Measurements from ENCODE around the gene LZTR1.

Gene LZTR1

DNA sequence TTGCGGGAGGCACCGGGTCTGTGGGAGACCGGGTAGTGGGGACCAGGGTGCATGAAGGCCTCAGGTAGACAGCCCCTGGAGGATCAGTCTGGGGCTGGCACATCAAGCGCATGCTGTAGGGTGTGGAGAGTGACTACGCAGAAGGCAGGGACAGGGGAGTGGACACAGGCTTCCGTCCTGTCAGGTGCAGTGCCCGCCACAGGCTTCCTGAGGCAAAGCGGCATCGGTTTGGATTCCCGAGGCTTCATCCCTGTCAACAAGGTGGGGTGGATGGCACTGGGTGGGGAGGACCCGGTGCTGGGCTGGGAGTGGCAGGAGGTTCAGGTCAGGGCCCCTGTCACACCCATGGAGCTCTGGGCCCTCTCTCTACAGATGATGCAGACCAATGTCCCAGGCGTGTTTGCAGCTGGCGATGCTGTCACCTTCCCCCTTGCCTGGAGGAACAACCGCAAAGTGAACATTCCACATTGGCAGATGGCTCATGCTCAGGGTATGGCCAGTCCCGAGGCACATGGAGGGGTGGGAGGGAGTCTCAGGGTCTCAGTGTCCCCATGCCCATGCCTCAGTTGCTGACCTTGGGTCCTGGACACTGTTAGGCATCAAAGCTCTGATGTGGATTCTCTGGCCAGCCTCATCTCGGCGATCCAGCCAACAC, 4.5 kb upstream of the LZTR1 start:
- Histone ChIP-seq H3K4me1 (ENCODE audit: insufficient read depth, low read length) (peaks cover 16% of the 10 kb centered on the region), H2AFZ (ENCODE audit: low read depth, low read length) (no peak overlapping the region), H3K79me2 (ENCODE audit: insufficient read depth, low read length) (peaks cover 19% of the 10 kb centered on the region), H3K4me3 (ENCODE audit: low read depth in 1 of 2, low read length in 2 of 2) (no peak overlapping the region), H3K9me3 (ENCODE audit: insufficient read depth, low read length, severe bottlenecking) (peaks cover 5% of the 10 kb centered on the region), H3K27ac (ENCODE audit: low read length) (no peak overlapping the region), H4K20me1 (ENCODE audit: insufficient read depth, low read length) (no peaks in the 10 kb centered on the region; the same call in 1 of the 2 replicates), H3K36me3 (ENCODE audit: insufficient read depth, low read length) (no peaks in the 10 kb centered on the region; the same call in 1 of the 2 replicates), H3K4me2 (ENCODE audit: insufficient read depth, low read length) (no peak overlapping the region), H3K27me3 (ENCODE audit: insufficient read depth, low read length, poor library complexity) (no peaks in the 10 kb centered on the region), H3K9ac (ENCODE audit: low read depth, low read length) (no peak overlapping the region)
- DNase-seq (no peak), ATAC-seq (ENCODE audit: insufficient read depth, low read depth) (no peak)
- TF ChIP-seq, protein P1, sequence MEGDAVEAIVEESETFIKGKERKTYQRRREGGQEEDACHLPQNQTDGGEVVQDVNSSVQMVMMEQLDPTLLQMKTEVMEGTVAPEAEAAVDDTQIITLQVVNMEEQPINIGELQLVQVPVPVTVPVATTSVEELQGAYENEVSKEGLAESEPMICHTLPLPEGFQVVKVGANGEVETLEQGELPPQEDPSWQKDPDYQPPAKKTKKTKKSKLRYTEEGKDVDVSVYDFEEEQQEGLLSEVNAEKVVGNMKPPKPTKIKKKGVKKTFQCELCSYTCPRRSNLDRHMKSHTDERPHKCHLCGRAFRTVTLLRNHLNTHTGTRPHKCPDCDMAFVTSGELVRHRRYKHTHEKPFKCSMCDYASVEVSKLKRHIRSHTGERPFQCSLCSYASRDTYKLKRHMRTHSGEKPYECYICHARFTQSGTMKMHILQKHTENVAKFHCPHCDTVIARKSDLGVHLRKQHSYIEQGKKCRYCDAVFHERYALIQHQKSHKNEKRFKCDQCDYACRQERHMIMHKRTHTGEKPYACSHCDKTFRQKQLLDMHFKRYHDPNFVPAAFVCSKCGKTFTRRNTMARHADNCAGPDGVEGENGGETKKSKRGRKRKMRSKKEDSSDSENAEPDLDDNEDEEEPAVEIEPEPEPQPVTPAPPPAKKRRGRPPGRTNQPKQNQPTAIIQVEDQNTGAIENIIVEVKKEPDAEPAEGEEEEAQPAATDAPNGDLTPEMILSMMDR (IDR thresholded peaks at IDR 0.05; ENCODE audit: borderline replicate concordance, extremely low read depth, low read length, poor library complexity, severe bottlenecking): no peak
- no peak for TF ChIP-seq EZH2 (IDR thresholded peaks at IDR 0.05; ENCODE audit: borderline replicate concordance, low read depth, low read length, severe bottlenecking)

DNA sequence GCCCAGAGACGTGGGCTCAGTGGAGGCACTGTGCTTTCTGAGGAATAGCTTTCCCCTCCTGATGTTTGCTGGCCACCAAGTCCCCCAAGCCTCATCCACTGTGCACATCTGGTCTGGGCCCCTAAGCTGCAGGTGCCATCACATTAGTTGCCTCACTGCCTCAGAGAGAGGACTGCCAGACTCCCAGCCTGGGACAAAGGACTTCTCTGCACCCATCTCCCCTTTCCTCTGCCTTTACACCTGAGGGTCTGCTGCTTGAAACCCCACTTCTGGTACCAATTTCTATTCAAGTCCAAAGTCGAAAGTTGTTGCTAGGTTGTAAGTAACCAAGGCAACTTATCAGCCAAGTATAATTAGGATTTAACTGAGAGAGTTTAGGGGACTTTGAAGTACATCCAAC, 3.7 kb upstream of the LZTR1 start:
- Histone ChIP-seq H3K9me3 (ENCODE audit: insufficient read depth, low read length, severe bottlenecking) (peaks cover 5% of the 10 kb centered on the region), H3K4me2 (ENCODE audit: insufficient read depth, low read length) (no peak overlapping the region), H3K36me3 (ENCODE audit: insufficient read depth, low read length) (peaks cover under 1% of the 10 kb centered on the region; the same call in 1 of the 2 replicates), H3K79me2 (ENCODE audit: insufficient read depth, low read length) (peaks cover 26% of the 10 kb centered on the region), H3K9ac (ENCODE audit: low read depth, low read length) (no peak overlapping the region), H2AFZ (ENCODE audit: low read depth, low read length) (no peak overlapping the region), H4K20me1 (ENCODE audit: insufficient read depth, low read length) (no peaks in the 10 kb centered on the region; the same call in 1 of the 2 replicates), H3K4me3 (ENCODE audit: low read depth in 1 of 2, low read length in 2 of 2) (no peak overlapping the region), H3K27ac (ENCODE audit: low read length) (no peak overlapping the region), H3K27me3 (ENCODE audit: insufficient read depth, low read length, poor library complexity) (no peaks in the 10 kb centered on the region), H3K4me1 (ENCODE audit: insufficient read depth, low read length) (peaks cover 23% of the 10 kb centered on the region)
- DNase-seq (no peak), ATAC-seq (ENCODE audit: insufficient read depth, low read depth) (no peak)
- TF ChIP-seq EZH2 (IDR thresholded peaks at IDR 0.05; ENCODE audit: borderline replicate concordance, low read depth, low read length, severe bottlenecking): no peak
- TF ChIP-seq, protein P1 (IDR thresholded peaks at IDR 0.05; ENCODE audit: borderline replicate concordance, extremely low read depth, low read length, poor library complexity, severe bottlenecking): no peak

DNA sequence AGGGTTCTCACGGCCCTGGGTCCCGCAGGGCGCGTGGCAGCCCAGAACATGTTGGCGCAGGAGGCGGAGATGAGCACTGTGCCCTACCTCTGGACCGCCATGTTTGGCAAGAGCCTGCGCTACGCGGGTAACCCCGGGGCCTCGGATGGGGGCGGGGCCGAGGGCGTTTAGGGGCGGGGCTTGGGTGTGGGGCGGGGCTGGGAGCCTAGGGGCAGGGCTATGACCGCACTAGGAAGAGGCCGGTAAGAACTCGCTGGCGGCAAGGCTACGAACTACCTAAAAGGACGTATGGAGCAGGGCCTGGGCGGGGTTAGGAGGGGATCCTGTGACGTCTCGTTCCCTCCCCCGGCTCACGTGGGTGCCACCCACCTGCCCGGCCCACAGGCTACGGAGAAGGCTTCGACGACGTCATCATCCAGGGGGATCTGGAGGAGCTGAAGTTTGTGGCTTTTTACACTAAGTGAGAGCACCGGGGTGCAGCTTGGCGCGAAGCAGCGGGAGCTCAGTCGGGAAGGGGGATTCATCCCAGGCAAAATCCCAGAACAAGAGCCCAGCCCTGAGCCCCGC, 2.8 kb upstream of the LZTR1 start:
- H3K9me3 ChIP-seq (ENCODE audit: insufficient read depth, low read length, severe bottlenecking): peaks cover 5% of the 10 kb centered on the region
- no peaks in the 10 kb centered on the region for H3K27me3 ChIP-seq (ENCODE audit: insufficient read depth, low read length, poor library complexity)
- H3K79me2 ChIP-seq (ENCODE audit: insufficient read depth, low read length): peaks cover 34% of the 10 kb centered on the region
- no peak overlapping the region for H3K4me2 ChIP-seq (ENCODE audit: insufficient read depth, low read length)
- no peak overlapping the region for H3K4me3 ChIP-seq (ENCODE audit: low read depth in 1 of 2, low read length in 2 of 2)
- ATAC-seq (ENCODE audit: insufficient read depth, low read depth) (no peak), DNase-seq (no peak)
- peaks cover 30% of the 10 kb centered on the region for H3K4me1 ChIP-seq (ENCODE audit: insufficient read depth, low read length)
- peaks cover 10% of the 10 kb centered on the region for H3K36me3 ChIP-seq (ENCODE audit: insufficient read depth, low read length)
- no peak overlapping the region for H3K27ac ChIP-seq (ENCODE audit: low read length)
- H2AFZ ChIP-seq (ENCODE audit: low read depth, low read length): no peak overlapping the region
- TF ChIP-seq, protein P1 (IDR thresholded peaks at IDR 0.05; ENCODE audit: borderline replicate concordance, extremely low read depth, low read length, poor library complexity, severe bottlenecking): no peak
- TF ChIP-seq EZH2 (IDR thresholded peaks at IDR 0.05; ENCODE audit: borderline replicate concordance, low read depth, low read length, severe bottlenecking): no peak
- H3K9ac ChIP-seq (ENCODE audit: low read depth, low read length): no peak overlapping the region
- no peaks in the 10 kb centered on the region; the same call in 1 of the 2 replicates for H4K20me1 ChIP-seq (ENCODE audit: insufficient read depth, low read length)

All from DND-41 (cell line).